IMR-90 (cell line): ENCODE results near the gene SDR9C7.

ENCODE experiments used
- CHD1 ChIP-seq: IDR thresholded peaks from 2 replicates; pipeline ENCODE4 v1.6.1; 2012; ENCODE audit warnings: low read depth, low read length, improper control_type of control experiment
- MAFK ChIP-seq: IDR thresholded peaks from 2 replicates; pipeline ENCODE4 v1.6.1; 2012; ENCODE audit warnings: low read depth, low read length, improper control_type of control experiment
- POLR2A ChIP-seq: IDR thresholded peaks from 2 replicates; pipeline ENCODE4 v1.6.1; 2012; ENCODE audit warnings: mild to moderate bottlenecking, low read depth, low read length
- RCOR1 ChIP-seq: IDR thresholded peaks from 2 replicates; pipeline ENCODE4 v1.6.1; 2012; ENCODE audit warnings: mild to moderate bottlenecking, low read length, improper control_type of control experiment; ENCODE audit not compliant: insufficient replicate concordance
- SMC3 ChIP-seq: fragments of 150-350 bp; IDR thresholded peaks from 2 replicates; pipeline ENCODE4 v1.6.1; 2016; ENCODE audit warnings: low read depth, mild to moderate bottlenecking, antibody characterized with exemption, low read length, moderate library complexity
- TF ChIP-seq, protein P1 (sequence below): conservative IDR thresholded peaks from 2 replicates; pipeline ENCODE4 v1.5.1; 2012; ENCODE audit warnings: mild to moderate bottlenecking, low read depth, low read length, improper control_type of control experiment
- TF ChIP-seq, protein P2 (sequence below): fragments of 150-350 bp; IDR thresholded peaks from 2 replicates; pipeline ENCODE4 v1.6.1; 2017; ENCODE audit warnings: mild to moderate bottlenecking, antibody characterized with exemption, low read length, low read depth

DNA sequence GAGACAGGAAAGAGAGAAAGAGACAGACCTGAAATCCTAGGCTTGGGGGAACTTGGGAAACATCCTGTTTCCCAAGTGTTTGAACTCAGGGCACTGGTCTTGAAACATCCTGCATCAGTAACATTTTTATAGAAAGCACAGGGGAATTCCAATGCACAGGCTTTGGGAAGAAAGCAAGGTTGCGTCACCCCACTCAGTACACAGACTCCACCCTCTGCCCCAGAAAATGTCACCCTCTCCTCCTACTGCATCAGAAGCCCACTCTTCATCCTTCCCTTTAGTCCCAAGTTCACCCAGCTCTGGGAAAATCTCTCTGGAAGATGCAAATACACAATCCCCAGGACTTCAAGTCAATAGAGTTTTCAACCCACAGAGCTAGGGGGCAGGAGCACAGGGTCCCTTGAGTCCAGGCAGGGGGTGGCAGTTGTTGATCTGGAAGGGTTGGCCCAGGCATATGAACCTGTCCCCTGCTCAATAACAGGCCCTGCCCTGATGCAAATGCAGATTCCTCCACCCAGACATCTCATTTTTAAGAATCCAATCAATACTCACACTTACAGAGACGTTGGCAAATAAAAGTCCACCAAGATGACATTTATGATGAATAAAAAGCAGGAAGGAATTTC, 21.5 kb upstream of the SDR9C7 start:
- TF ChIP-seq SMC3 (no peak), MAFK (no peak), POLR2A (no peak), RCOR1 (no peak), CHD1 (no peak)
- TF ChIP-seq, protein P1, sequence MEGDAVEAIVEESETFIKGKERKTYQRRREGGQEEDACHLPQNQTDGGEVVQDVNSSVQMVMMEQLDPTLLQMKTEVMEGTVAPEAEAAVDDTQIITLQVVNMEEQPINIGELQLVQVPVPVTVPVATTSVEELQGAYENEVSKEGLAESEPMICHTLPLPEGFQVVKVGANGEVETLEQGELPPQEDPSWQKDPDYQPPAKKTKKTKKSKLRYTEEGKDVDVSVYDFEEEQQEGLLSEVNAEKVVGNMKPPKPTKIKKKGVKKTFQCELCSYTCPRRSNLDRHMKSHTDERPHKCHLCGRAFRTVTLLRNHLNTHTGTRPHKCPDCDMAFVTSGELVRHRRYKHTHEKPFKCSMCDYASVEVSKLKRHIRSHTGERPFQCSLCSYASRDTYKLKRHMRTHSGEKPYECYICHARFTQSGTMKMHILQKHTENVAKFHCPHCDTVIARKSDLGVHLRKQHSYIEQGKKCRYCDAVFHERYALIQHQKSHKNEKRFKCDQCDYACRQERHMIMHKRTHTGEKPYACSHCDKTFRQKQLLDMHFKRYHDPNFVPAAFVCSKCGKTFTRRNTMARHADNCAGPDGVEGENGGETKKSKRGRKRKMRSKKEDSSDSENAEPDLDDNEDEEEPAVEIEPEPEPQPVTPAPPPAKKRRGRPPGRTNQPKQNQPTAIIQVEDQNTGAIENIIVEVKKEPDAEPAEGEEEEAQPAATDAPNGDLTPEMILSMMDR = no peak
- TF ChIP-seq, protein P2, sequence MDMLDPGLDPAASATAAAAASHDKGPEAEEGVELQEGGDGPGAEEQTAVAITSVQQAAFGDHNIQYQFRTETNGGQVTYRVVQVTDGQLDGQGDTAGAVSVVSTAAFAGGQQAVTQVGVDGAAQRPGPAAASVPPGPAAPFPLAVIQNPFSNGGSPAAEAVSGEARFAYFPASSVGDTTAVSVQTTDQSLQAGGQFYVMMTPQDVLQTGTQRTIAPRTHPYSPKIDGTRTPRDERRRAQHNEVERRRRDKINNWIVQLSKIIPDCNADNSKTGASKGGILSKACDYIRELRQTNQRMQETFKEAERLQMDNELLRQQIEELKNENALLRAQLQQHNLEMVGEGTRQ = no peak
